ENCODE measurements around the gene NLGN4X.

DNA sequence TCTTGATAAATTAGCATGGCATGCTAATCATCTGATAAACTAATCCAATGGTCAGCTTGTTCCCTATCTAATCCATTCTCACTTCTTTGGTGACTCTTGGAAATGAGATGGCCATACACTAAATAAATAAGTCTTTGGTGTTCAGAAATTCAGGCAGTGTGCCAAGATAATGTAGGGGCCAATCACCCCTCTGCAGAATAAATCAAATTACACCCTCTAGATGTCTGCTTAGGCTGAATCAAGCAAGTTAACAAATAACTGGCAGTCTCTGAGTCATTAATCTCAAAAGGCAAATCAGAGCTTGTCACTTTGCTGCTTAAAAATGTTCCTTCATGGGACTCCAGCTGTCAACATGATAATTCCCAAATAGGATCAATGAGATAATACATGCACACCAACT lies 97.4 kb downstream of the NLGN4X start:
- TF ChIP-seq, protein P1, sequence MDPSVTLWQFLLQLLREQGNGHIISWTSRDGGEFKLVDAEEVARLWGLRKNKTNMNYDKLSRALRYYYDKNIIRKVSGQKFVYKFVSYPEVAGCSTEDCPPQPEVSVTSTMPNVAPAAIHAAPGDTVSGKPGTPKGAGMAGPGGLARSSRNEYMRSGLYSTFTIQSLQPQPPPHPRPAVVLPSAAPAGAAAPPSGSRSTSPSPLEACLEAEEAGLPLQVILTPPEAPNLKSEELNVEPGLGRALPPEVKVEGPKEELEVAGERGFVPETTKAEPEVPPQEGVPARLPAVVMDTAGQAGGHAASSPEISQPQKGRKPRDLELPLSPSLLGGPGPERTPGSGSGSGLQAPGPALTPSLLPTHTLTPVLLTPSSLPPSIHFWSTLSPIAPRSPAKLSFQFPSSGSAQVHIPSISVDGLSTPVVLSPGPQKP (IDR thresholded peaks at IDR 0.05; ENCODE audit: low read depth, low read length): no peak
- TF ChIP-seq, protein P2, sequence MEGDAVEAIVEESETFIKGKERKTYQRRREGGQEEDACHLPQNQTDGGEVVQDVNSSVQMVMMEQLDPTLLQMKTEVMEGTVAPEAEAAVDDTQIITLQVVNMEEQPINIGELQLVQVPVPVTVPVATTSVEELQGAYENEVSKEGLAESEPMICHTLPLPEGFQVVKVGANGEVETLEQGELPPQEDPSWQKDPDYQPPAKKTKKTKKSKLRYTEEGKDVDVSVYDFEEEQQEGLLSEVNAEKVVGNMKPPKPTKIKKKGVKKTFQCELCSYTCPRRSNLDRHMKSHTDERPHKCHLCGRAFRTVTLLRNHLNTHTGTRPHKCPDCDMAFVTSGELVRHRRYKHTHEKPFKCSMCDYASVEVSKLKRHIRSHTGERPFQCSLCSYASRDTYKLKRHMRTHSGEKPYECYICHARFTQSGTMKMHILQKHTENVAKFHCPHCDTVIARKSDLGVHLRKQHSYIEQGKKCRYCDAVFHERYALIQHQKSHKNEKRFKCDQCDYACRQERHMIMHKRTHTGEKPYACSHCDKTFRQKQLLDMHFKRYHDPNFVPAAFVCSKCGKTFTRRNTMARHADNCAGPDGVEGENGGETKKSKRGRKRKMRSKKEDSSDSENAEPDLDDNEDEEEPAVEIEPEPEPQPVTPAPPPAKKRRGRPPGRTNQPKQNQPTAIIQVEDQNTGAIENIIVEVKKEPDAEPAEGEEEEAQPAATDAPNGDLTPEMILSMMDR (IDR thresholded peaks at IDR 0.05): no peak
- TF ChIP-seq RCOR1 (IDR thresholded peaks at IDR 0.05; ENCODE audit: low read depth, low read length): no peak
- TF ChIP-seq CHD2 (IDR thresholded peaks at IDR 0.05; ENCODE audit: low read length, partially characterized antibody): no peak
- no peak for TF ChIP-seq POLR2A (IDR thresholded peaks at IDR 0.05; ENCODE audit: low read length)
- TF ChIP-seq KDM1A (IDR thresholded peaks at IDR 0.05; ENCODE audit: low read depth): no peak
- TF ChIP-seq POLR2AphosphoS2 (conservative IDR thresholded peaks at IDR 0.05; ENCODE audit: low read length): no peak
- TF ChIP-seq, protein P3, sequence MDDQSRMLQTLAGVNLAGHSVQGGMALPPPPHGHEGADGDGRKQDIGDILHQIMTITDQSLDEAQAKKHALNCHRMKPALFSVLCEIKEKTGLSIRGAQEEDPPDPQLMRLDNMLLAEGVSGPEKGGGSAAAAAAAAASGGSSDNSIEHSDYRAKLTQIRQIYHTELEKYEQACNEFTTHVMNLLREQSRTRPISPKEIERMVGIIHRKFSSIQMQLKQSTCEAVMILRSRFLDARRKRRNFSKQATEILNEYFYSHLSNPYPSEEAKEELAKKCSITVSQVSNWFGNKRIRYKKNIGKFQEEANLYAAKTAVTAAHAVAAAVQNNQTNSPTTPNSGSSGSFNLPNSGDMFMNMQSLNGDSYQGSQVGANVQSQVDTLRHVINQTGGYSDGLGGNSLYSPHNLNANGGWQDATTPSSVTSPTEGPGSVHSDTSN (IDR thresholded peaks at IDR 0.05): no peak
- no peak for TF ChIP-seq EP300 (IDR thresholded peaks at IDR 0.05)
- no peak for TF ChIP-seq TP53 (CRISPR knock-in tag; IDR thresholded peaks at IDR 0.05)
- TF ChIP-seq, protein P4, sequence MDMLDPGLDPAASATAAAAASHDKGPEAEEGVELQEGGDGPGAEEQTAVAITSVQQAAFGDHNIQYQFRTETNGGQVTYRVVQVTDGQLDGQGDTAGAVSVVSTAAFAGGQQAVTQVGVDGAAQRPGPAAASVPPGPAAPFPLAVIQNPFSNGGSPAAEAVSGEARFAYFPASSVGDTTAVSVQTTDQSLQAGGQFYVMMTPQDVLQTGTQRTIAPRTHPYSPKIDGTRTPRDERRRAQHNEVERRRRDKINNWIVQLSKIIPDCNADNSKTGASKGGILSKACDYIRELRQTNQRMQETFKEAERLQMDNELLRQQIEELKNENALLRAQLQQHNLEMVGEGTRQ (IDR thresholded peaks at IDR 0.05): no peak
- no peak for TF ChIP-seq PHF8 (IDR thresholded peaks at IDR 0.05; ENCODE audit: borderline replicate concordance, low read depth)
